ENCODE measurements around the gene CLIP1. TPM values are rescaled to one million over a fixed set of nuclear protein-coding genes. Genes with fewer than 3 reads are reported as not detected.
A peak's percentile ranks its signal among the peaks of the same experiment; 100 is the strongest.

CLIP1 gene
- total RNA-seq, 4 donors from 2014 or later, result 371 to 626 (median 552) TPM

DNA sequence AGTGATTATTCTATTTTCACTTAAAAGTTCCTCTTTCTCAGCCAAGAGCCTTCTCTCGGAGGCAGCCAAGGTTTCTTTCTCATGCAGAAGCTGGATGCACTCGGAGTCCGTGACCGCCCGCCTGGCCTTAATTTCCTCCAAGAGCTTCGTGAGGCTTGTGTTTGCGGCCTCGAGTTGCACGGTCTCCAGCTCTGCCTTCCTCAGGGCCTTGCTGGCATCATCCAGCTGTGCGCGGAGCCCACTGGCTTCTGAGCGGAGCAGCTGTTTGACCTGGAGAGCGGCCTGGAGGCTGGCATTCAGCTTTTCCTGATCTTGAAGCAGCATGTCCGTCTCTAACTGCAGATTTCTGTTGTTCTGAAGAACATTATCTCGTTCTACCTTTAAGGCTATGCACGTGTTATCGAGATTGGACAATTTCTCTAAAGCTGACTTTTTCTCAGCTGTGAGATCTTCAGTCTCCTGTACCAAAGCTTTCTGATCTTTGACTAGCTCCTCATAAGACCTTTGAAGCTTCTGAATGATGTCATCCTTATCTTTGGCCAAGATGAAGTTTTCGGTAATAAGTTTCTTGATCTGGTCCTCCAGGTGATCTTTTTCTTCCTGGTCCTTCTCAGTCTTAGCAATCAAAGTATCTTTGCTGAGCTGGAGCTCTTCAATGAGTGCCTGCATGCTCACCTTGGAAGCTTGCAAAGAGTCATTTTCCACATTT, 99.0 kb downstream of the CLIP1 start:
- peak in 1 of 2 donors; percentile 26 for ATAC-seq
- Histone ChIP-seq H3K4me1 (peaks cover 23 to 30% of the 10 kb centered on the region in 2 donors), H3K36me3 (peaks cover 0 to 95% of the 10 kb centered on the region in 2 donors), H3K27me3 (no peaks in the 10 kb centered on the region), H3K27ac (peak overlapping the region in 2 of 4 donors; percentile 8 to 40), H3K4me3 (no peak overlapping the region), H3K9me3 (no peaks in the 10 kb centered on the region)
- TF ChIP-seq, protein P1, sequence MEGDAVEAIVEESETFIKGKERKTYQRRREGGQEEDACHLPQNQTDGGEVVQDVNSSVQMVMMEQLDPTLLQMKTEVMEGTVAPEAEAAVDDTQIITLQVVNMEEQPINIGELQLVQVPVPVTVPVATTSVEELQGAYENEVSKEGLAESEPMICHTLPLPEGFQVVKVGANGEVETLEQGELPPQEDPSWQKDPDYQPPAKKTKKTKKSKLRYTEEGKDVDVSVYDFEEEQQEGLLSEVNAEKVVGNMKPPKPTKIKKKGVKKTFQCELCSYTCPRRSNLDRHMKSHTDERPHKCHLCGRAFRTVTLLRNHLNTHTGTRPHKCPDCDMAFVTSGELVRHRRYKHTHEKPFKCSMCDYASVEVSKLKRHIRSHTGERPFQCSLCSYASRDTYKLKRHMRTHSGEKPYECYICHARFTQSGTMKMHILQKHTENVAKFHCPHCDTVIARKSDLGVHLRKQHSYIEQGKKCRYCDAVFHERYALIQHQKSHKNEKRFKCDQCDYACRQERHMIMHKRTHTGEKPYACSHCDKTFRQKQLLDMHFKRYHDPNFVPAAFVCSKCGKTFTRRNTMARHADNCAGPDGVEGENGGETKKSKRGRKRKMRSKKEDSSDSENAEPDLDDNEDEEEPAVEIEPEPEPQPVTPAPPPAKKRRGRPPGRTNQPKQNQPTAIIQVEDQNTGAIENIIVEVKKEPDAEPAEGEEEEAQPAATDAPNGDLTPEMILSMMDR (IDR thresholded peaks at IDR 0.05 in 4 of 5, conservative IDR thresholded peaks at IDR 0.05 in 1 of 5), result no peak
- in situ Hi-C loops (cut with MboI; ENCODE audit: low sequenced_read_pairs in 4 of 4), result no loop called here
- intact Hi-C loops (cut with DNase I; ENCODE audit: low total_unique reads), result loop anchor here (5.0 kb wide), 1 partner anchor 46 kb away; no protein-coding TSS in a partner anchor
- DNase-seq, result no peak

DNA sequence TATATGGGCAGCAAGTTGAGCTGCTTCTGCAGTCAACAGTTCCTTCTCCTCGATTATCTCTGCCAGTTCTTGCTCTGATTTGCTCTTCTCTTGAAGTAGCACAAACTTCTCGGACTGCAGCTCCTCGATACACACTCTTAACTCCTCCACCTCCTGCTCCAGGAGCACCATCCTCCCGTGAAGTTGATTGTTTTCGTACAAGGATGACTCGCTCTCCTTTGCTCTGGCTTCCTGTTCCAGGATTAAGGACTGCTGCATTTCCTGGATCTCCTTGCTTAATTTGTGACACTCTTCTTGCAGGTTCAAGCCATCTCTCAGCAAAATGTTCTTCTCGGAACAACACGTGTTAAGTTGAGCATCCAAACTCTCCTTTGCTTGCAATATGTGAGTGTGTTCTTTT, 100.0 kb downstream of the CLIP1 start:
- in situ Hi-C loops (cut with MboI; ENCODE audit: low sequenced_read_pairs in 4 of 4) (no loop called here), intact Hi-C loops (cut with DNase I; ENCODE audit: low total_unique reads) (loop anchor here (5.0 kb wide), 1 partner anchor 45 kb away; no protein-coding TSS in a partner anchor)
- Histone ChIP-seq H3K4me3 (no peak overlapping the region), H3K36me3 (peaks cover 0 to 95% of the 10 kb centered on the region in 2 donors), H3K27ac (peak overlapping the region in 1 of 4 donors; percentile 5), H3K27me3 (no peaks in the 10 kb centered on the region), H3K9me3 (no peaks in the 10 kb centered on the region), H3K4me1 (peaks cover 23 to 30% of the 10 kb centered on the region in 2 donors)
- DNase-seq (no peak), ATAC-seq (no peak)
- no peak for TF ChIP-seq POLR2A (IDR thresholded peaks at IDR 0.05)
- TF ChIP-seq, protein P1 (IDR thresholded peaks at IDR 0.05 in 4 of 5, conservative IDR thresholded peaks at IDR 0.05 in 1 of 5), result no peak

DNA sequence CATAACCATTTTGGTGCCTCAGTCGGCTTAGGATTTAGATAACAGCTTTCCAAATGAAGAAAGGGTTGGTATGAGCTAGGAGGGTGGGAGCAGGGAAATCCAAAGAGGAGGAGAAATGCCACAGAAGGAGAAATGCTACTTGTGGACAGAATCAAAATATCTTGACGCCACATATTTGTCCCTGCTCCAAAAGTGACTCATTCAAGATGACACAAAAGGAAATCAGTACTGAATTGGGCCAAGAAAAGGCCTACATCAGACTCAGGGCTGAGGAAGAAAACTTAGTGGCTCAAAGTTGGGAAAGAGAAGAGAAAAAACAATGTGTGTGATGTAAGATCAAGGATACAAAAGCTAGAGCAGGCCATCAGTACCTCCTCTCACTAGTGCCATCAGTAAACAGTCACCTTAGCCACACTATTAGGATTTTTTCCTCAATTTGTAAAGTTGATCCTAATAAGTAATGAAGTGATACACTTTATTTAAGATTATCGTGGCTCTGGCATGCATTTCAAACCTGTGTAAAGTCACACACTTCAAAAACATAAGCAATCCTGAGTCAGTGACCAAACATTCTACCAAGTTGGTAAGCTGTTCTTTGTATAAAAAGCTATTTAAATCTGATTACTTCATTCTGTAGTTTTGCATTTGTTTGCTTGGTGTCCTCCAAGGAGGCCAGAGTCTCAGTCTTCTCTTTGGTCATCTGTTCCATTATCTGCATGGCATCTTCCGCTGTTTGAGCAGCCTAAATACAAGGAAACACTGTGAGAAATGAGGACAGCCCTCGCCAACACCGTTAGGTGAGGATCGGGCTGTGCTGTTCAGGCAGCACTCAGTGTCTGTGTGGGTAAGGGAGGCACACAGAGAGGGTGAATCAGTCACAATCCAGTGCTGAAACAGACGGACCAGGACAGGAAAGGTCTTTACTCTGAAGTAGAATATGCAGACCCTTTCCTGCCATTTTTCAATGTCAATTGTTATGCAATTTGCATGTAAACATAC, 103.6 kb downstream of the CLIP1 start:
- no peak for DNase-seq
- peak; percentile 67 to 71 for ATAC-seq
- Histone ChIP-seq H3K9me3 (no peaks in the 10 kb centered on the region), H3K4me1 (peaks cover 10 to 23% of the 10 kb centered on the region in 2 donors), H3K27ac (peak overlapping the region; percentile 47 to 70 (median 63)), H3K27me3 (no peaks in the 10 kb centered on the region), H3K4me3 (no peak overlapping the region), H3K36me3 (peaks cover 0 to 94% of the 10 kb centered on the region in 2 donors)
- TF ChIP-seq POLR2A (IDR thresholded peaks at IDR 0.05), result no peak
- TF ChIP-seq, protein P1 (IDR thresholded peaks at IDR 0.05 in 4 of 5, conservative IDR thresholded peaks at IDR 0.05 in 1 of 5), result no peak
- in situ Hi-C loops (cut with MboI; ENCODE audit: low sequenced_read_pairs in 4 of 4) (no loop called here), intact Hi-C loops (cut with DNase I; ENCODE audit: low total_unique reads) (no loop called here)

DNA sequence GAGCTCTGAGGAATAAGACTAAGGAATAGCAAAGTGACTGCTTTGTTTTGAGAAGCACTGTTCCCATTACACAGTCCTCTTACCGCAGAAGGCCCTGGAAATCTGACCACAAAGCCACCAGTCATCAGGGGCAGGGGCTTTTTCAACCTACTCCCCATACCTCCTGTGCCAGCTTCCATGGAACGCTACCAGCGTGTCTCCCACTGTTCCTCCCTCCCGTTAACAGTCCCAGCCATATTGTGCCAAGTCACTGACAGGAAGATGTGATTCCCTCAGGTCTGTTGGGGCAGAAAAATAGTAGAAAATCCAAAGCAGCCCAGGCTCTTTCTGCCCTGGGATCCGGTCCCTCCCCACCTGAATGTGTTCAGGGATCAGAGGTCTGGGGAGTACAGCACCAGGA, 109.5 kb downstream of the CLIP1 start:
- H3K27me3 ChIP-seq, result no peaks in the 10 kb centered on the region
- DNase-seq (no peak), ATAC-seq (no peak)
- TF ChIP-seq, protein P1 (IDR thresholded peaks at IDR 0.05 in 4 of 5, conservative IDR thresholded peaks at IDR 0.05 in 1 of 5), result no peak
- H3K4me1 ChIP-seq, result no peaks in the 10 kb centered on the region
- no peak overlapping the region for H3K4me3 ChIP-seq
- in situ Hi-C loops (cut with MboI; ENCODE audit: low sequenced_read_pairs in 4 of 4) (no loop called here), intact Hi-C loops (cut with DNase I; ENCODE audit: low total_unique reads) (no loop called here)
- no peaks in the 10 kb centered on the region for H3K9me3 ChIP-seq
- H3K36me3 ChIP-seq, result peaks cover 0 to 91% of the 10 kb centered on the region in 2 donors
- peak overlapping the region in 2 of 4 donors; percentile 9 to 26 for H3K27ac ChIP-seq

Measured in gastrocnemius medialis (tissue), 4 donors.